ENCODE data around the gene EGFL8. TPM values are rescaled to one million over a fixed set of nuclear protein-coding genes. Genes with fewer than 3 reads are reported as not detected.

EGFL8 gene
- total and polyA plus RNA-seq, 9 of the 15 experiments (the other 6 are each of a cell fraction or from before 2014, with no cell fraction given), result 2.2 to 47.4 (median 14.2) TPM

DNA sequence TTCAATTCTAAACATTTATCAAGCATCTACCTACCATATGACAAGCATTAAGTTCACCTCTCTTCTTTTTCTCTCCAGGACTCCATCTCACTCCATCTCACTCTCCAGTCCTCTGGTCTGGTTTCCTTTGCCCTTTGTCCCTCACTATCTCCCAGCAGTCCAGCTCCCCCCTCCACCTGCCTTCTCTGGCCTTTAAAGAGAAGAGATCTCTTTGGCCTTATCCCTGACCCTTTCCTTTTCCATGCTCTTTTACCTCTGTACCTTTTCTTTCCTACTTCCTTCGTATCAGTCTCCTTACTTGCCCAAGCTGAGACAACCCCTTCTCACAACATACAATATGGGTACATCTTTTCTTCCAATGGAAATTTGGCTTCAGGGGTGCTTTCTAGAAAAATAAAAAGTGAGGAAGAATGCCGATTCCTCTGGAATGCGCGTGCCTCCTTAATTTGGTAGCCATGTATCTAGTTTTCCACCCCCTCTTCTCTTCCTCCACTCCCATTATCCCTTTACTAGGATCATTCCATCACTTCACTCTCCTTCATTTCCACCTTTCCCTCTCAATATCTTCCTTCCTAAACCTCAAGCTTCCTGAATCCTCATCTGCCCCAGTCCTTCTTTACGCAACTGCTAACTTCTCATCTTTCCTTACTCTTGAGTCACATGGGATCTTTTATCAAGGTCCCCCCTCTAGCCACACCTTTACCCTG, 12.2 kb downstream of the EGFL8 start (continued):
- TF ChIP-seq ZC3H4 (CRISPR knock-in tag; IDR thresholded peaks at IDR 0.05; ENCODE audit: borderline replicate concordance), result no peak
- TF ChIP-seq PHB (CRISPR knock-in tag; IDR thresholded peaks at IDR 0.05), result no peak
- 0 out of 2 replicates have a peak, but pooled peaks have one; percentile 8 for TF ChIP-seq GATA2 (CRISPR knock-in tag; IDR thresholded peaks at IDR 0.05)
- TF ChIP-seq, protein P1, sequence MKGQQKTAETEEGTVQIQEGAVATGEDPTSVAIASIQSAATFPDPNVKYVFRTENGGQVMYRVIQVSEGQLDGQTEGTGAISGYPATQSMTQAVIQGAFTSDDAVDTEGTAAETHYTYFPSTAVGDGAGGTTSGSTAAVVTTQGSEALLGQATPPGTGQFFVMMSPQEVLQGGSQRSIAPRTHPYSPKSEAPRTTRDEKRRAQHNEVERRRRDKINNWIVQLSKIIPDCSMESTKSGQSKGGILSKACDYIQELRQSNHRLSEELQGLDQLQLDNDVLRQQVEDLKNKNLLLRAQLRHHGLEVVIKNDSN (CRISPR knock-in tag; IDR thresholded peaks at IDR 0.05), result 0 out of 2 replicates have a peak, but pooled peaks have one; percentile 52
- 0 out of 2 replicates have a peak, but pooled peaks have one; percentile 15 for TF ChIP-seq NBN (IDR thresholded peaks at IDR 0.05; ENCODE audit: low read depth)
- TF ChIP-seq FOXM1 (IDR thresholded peaks at IDR 0.05; ENCODE audit: low read depth), result no peak
- no peak for TF ChIP-seq FOXM1 (CRISPR knock-in tag; IDR thresholded peaks at IDR 0.05; ENCODE audit: low read depth)
- TF ChIP-seq TRIM28 (IDR thresholded peaks at IDR 0.05), result peak; percentile 18; the same call in 1 of the 2 replicates
- TF ChIP-seq, protein P2, sequence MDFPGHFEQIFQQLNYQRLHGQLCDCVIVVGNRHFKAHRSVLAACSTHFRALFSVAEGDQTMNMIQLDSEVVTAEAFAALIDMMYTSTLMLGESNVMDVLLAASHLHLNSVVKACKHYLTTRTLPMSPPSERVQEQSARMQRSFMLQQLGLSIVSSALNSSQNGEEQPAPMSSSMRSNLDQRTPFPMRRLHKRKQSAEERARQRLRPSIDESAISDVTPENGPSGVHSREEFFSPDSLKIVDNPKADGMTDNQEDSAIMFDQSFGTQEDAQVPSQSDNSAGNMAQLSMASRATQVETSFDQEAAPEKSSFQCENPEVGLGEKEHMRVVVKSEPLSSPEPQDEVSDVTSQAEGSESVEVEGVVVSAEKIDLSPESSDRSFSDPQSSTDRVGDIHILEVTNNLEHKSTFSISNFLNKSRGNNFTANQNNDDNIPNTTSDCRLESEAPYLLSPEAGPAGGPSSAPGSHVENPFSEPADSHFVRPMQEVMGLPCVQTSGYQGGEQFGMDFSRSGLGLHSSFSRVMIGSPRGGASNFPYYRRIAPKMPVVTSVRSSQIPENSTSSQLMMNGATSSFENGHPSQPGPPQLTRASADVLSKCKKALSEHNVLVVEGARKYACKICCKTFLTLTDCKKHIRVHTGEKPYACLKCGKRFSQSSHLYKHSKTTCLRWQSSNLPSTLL (IDR thresholded peaks at IDR 0.05), result 0 out of 2 replicates have a peak, but pooled peaks have one; percentile 65
- TF ChIP-seq CEBPB (tag; IDR thresholded peaks at IDR 0.05), result peak; percentile 81
- TF ChIP-seq MCM7 (IDR thresholded peaks at IDR 0.05), result 0 out of 4 replicates have a peak, but pooled peaks of 1 of the 2 experiments have one; percentile 88
- TF ChIP-seq NFATC3 (IDR thresholded peaks at IDR 0.05), result no peak
- peak; percentile 8 for TF ChIP-seq RBBP5 (IDR thresholded peaks at IDR 0.05; ENCODE audit: borderline replicate concordance, insufficient read depth, low read length, poor library complexity, severe bottlenecking)
- TF ChIP-seq ERF (CRISPR knock-in tag; IDR thresholded peaks at IDR 0.05), result no peak
- TF ChIP-seq, protein P3, sequence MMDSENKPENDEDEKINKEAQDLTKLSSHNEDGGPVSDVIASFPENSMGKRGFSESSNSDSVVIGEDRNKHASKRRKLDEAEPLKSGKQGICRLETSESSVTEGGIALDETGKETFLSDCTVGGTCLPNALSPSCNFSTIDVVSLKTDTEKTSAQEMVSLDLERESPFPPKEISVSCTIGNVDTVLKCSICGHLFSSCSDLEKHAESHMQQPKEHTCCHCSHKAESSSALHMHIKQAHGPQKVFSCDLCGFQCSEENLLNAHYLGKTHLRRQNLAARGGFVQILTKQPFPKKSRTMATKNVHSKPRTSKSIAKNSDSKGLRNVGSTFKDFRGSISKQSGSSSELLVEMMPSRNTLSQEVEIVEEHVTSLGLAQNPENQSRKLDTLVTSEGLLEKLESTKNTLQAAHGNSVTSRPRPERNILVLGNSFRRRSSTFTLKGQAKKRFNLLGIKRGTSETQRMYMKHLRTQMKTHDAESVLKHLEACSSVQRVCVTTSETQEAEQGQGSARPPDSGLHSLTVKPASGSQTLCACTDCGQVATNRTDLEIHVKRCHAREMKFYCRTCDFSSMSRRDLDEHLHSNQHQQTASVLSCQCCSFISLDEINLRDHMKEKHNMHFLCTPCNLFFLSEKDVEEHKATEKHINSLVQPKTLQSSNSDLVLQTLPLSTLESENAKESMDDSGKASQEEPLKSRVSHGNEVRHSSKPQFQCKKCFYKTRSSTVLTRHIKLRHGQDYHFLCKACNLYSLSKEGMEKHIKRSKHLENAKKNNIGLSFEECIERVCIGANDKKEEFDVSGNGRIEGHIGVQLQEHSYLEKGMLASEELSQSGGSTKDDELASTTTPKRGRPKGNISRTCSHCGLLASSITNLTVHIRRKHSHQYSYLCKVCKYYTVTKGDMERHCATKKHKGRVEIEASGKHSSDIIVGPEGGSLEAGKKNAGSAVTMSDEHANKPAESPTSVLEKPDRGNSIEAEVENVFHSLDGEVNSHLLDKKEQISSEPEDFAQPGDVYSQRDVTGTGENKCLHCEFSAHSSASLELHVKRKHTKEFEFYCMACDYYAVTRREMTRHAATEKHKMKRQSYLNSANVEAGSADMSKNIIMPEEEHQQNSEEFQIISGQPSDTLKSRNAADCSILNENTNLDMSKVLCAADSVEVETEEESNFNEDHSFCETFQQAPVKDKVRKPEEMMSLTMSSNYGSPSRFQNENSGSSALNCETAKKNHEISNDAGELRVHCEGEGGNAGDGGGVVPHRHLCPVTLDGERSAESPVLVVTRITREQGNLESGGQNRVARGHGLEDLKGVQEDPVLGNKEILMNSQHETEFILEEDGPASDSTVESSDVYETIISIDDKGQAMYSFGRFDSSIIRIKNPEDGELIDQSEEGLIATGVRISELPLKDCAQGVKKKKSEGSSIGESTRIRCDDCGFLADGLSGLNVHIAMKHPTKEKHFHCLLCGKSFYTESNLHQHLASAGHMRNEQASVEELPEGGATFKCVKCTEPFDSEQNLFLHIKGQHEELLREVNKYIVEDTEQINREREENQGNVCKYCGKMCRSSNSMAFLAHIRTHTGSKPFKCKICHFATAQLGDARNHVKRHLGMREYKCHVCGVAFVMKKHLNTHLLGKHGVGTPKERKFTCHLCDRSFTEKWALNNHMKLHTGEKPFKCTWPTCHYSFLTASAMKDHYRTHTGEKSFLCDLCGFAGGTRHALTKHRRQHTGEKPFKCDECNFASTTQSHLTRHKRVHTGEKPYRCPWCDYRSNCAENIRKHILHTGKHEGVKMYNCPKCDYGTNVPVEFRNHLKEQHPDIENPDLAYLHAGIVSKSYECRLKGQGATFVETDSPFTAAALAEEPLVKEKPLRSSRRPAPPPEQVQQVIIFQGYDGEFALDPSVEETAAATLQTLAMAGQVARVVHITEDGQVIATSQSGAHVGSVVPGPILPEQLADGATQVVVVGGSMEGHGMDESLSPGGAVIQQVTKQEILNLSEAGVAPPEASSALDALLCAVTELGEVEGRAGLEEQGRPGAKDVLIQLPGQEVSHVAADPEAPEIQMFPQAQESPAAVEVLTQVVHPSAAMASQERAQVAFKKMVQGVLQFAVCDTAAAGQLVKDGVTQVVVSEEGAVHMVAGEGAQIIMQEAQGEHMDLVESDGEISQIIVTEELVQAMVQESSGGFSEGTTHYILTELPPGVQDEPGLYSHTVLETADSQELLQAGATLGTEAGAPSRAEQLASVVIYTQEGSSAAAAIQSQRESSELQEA (IDR thresholded peaks at IDR 0.05; ENCODE audit: low read depth), result 0 out of 2 replicates have a peak, but pooled peaks have one; percentile 53
- peak; percentile 25; the same call in 1 of the 2 replicates for TF ChIP-seq E2F3 (CRISPR knock-in tag; IDR thresholded peaks at IDR 0.05)
- TF ChIP-seq ZNF551 (CRISPR knock-in tag; IDR thresholded peaks at IDR 0.05), result no peak
- peak; percentile 66 for TF ChIP-seq ARHGAP35 (IDR thresholded peaks at IDR 0.05; ENCODE audit: partially characterized antibody)
- peak; percentile 61; the same call in 1 of the 2 replicates for TF ChIP-seq ZZZ3 (IDR thresholded peaks at IDR 0.05)

All from K562 (cell line).